ENCODE measurements around the gene ARHGAP15. TPM values are rescaled to one million over a fixed set of nuclear protein-coding genes. Genes with fewer than 3 reads are reported as not detected.

The ARHGAP15 gene
- total RNA-seq, 3 donors from 2014 or later (not counting 1 experiment from before 2014, with no cell fraction given) = 148 to 168 (median 165) TPM

- no peaks in the 10 kb centered on the region for H3K27me3 Mint-ChIP-seq (ENCODE audit: low read depth in 2 of 2)
- intact Hi-C loops (cut with micrococcal nuclease) = no loop called here
- Histone ChIP-seq H3K4me1 (ENCODE audit: control insufficient read depth, insufficient read depth, low read length) (no peaks in the 10 kb centered on the region), H3K36me3 (ENCODE audit: control insufficient read depth, insufficient read depth, low read length) (peaks cover 35% of the 10 kb centered on the region), H3K9me3 (ENCODE audit: control insufficient read depth, insufficient read depth, low read length) (no peaks in the 10 kb centered on the region), H3K4me3 (ENCODE audit: low read length) (no peak overlapping the region), H3K27ac (ENCODE audit: low read length) (no peak overlapping the region), H3K27me3 (ENCODE audit: control insufficient read depth, insufficient read depth, low read length) (no peaks in the 10 kb centered on the region)
- H3K9me3 Mint-ChIP-seq = no peaks in the 10 kb centered on the region
- no peak for TF ChIP-seq CTCF (IDR thresholded peaks at IDR 0.05)
- no peak for ATAC-seq
- H3K4me1 Mint-ChIP-seq = peaks cover 32 to 34% of the 10 kb centered on the region in 2 donors
- H3K4me3 Mint-ChIP-seq = no peak overlapping the region
- H3K36me3 Mint-ChIP-seq = no peaks in the 10 kb centered on the region
- WGBS (ENCODE audit: insufficient coverage) = 92% methylated on average over 4 of the region's 4 CpGs
- H3K27ac Mint-ChIP-seq = peak overlapping the region in 1 of 2 donors; percentile 12
- DNase-seq = no peak
Measured at GRCh38 chr2:143225931-143226330, 96.7 kb downstream of the ARHGAP15 start.

GRCh38 chr2:143226714-143227541 lies 97.7 kb downstream of the ARHGAP15 start:
- ATAC-seq = no peak
- H3K4me1 Mint-ChIP-seq = peaks cover 30 to 31% of the 10 kb centered on the region in 2 donors
- Histone ChIP-seq H3K27me3 (ENCODE audit: control insufficient read depth, insufficient read depth, low read length) (no peaks in the 10 kb centered on the region), H3K27ac (ENCODE audit: low read length) (no peak overlapping the region), H3K36me3 (ENCODE audit: control insufficient read depth, insufficient read depth, low read length) (peaks cover 40% of the 10 kb centered on the region), H3K4me3 (ENCODE audit: low read length) (no peak overlapping the region), H3K9me3 (ENCODE audit: control insufficient read depth, insufficient read depth, low read length) (no peaks in the 10 kb centered on the region), H3K4me1 (ENCODE audit: control insufficient read depth, insufficient read depth, low read length) (no peaks in the 10 kb centered on the region)
- peak overlapping the region in 1 of 2 donors; percentile 12 for H3K27ac Mint-ChIP-seq
- TF ChIP-seq CTCF (IDR thresholded peaks at IDR 0.05) = no peak
- no peak overlapping the region for H3K4me3 Mint-ChIP-seq
- H3K36me3 Mint-ChIP-seq = peaks cover 6% of the 10 kb centered on the region
- H3K9me3 Mint-ChIP-seq = no peaks in the 10 kb centered on the region
- intact Hi-C loops (cut with micrococcal nuclease) = no loop called here
- WGBS (ENCODE audit: insufficient coverage) = 90% methylated on average over 3 of the region's 5 CpGs
- H3K27me3 Mint-ChIP-seq (ENCODE audit: low read depth in 2 of 2) = no peaks in the 10 kb centered on the region
- DNase-seq = no peak

- peaks cover 10% of the 10 kb centered on the region for H3K9me3 ChIP-seq (ENCODE audit: control insufficient read depth, insufficient read depth, low read length)
- DNase-seq = no peak
- H3K4me1 ChIP-seq (ENCODE audit: control insufficient read depth, insufficient read depth, low read length) = no peaks in the 10 kb centered on the region
- no peak overlapping the region for H3K4me3 ChIP-seq (ENCODE audit: low read length)
- Mint-ChIP-seq H3K27me3 (ENCODE audit: low read depth in 2 of 2) (no peaks in the 10 kb centered on the region), H3K9me3 (peaks cover 4 to 13% of the 10 kb centered on the region in 2 donors), H3K4me1 (peaks cover 10 to 15% of the 10 kb centered on the region in 2 donors), H3K36me3 (peaks cover 27% of the 10 kb centered on the region), H3K27ac (peak overlapping the region in 1 of 2 donors; percentile 37), H3K4me3 (no peak overlapping the region)
- intact Hi-C loops (cut with micrococcal nuclease) = no loop called here
- no peak overlapping the region for H3K27ac ChIP-seq (ENCODE audit: low read length)
- H3K27me3 ChIP-seq (ENCODE audit: control insufficient read depth, insufficient read depth, low read length) = no peaks in the 10 kb centered on the region
- TF ChIP-seq CTCF (IDR thresholded peaks at IDR 0.05) = no peak
- whole genome bisulfite sequencing (ENCODE audit: insufficient coverage) = 94% methylated on average over 5 of the region's 5 CpGs
- no peak for ATAC-seq
- peaks cover 55% of the 10 kb centered on the region for H3K36me3 ChIP-seq (ENCODE audit: control insufficient read depth, insufficient read depth, low read length)
Measured at GRCh38 chr2:143229411-143229810, 100.2 kb downstream of the ARHGAP15 start.

Data from natural killer cell (primary cell).